Panc1 (cell line): ENCODE results near the gene CPA3. TPM values are rescaled to one million over a fixed set of nuclear protein-coding genes. Genes with fewer than 3 reads are reported as not detected.

ENCODE experiments used
- ATAC-seq: fragments of 200-7000 bp; cut with Tn5 transposase; 2 replicates; pipeline ENCODE4 v1.9.1; 2020; ENCODE audit warnings: mild to moderate bottlenecking, moderate library complexity
- BruUV-seq: library from RNA; stranded (reverse); fragments of 400-500 nt; replicated peaks from 2 replicates; lab custom pipeline; 2021; lab: Mats Ljungman, UMichigan
- CTCF ChIA-PET: fragments of 300-600 bp; sonication (Branson Sonifier 250); formaldehyde crosslinking; loops from one replicate; lab custom pipeline; 2022; ENCODE audit warnings: antibody characterized with exemption; lab: Charles Lee
- POLR2A ChIA-PET: fragments of 300-600 bp; sonication (Branson Sonifier 250); formaldehyde crosslinking; loops from one replicate; lab custom pipeline; 2022; ENCODE audit warnings: antibody characterized with exemption; lab: Charles Lee
- DNase-seq: peaks from one replicate; pipeline ENCODE4 v3.0.0-alpha.2; 2010; ENCODE audit warnings: low read depth, low spot score
- H3K27ac ChIP-seq: 2 replicates; pipeline ENCODE4 v1.5.1; 2011; ENCODE audit warnings: mild to moderate bottlenecking, low read length, inconsistent platforms
- H3K27me3 ChIP-seq: fragments of 200-500 bp; sonication (Bioruptor generic); 2 replicates; pipeline ENCODE4 v1.6.0; 2014; ENCODE audit warnings: low read length, inconsistent platforms; ENCODE audit not compliant: control insufficient read depth, insufficient read depth
- H3K36me3 ChIP-seq: fragments of 200-500 bp; sonication (Bioruptor generic); 2 replicates; pipeline ENCODE4 v1.5.1; 2014; ENCODE audit warnings: inconsistent platforms, mild to moderate bottlenecking, low read length, moderate library complexity; ENCODE audit not compliant: control insufficient read depth, insufficient read depth
- H3K4me1 ChIP-seq: 2 replicates; pipeline ENCODE4 v1.5.1; 2011; ENCODE audit warnings: inconsistent platforms, mild to moderate bottlenecking, low read length, moderate library complexity; ENCODE audit not compliant: control insufficient read depth, insufficient read depth
- H3K4me3 ChIP-seq, 2 experiments: 2 replicates each; pipeline ENCODE4 v1.5.1; 2011 to 2012; ENCODE audit warnings: low read depth in 2 of 2, low read length in 2 of 2, mild to moderate bottlenecking in 2 of 2, inconsistent platforms in 1 of 2, moderate library complexity in 1 of 2
- H3K9me3 ChIP-seq: fragments of 200-500 bp; sonication (Bioruptor generic); 2 replicates; pipeline ENCODE4 v1.5.1; 2014; ENCODE audit warnings: low read depth, mild to moderate bottlenecking, inconsistent platforms, low read length, moderate library complexity; ENCODE audit not compliant: control insufficient read depth, insufficient read depth
- CTCF ChIP-seq: fragments of 450-650 bp; IDR thresholded peaks from 2 replicates; pipeline ENCODE4 v1.5.1; 2017; ENCODE audit warnings: mild to moderate bottlenecking
- POLR2AphosphoS5 ChIP-seq: IDR thresholded peaks from 2 replicates; pipeline ENCODE4 v1.6.1; 2012; ENCODE audit warnings: mild to moderate bottlenecking, low read depth, low read length, moderate library complexity
- REST ChIP-seq, 2 experiments: IDR thresholded peaks; 2 replicates each; pipeline ENCODE4 v1.6.1; 2011 to 2012; ENCODE audit warnings: low read depth in 2 of 2, control low read depth in 1 of 2, low read length in 1 of 2, mild to moderate bottlenecking in 1 of 2, moderate library complexity in 1 of 2; ENCODE audit not compliant: insufficient read depth in 1 of 2
- SIN3A ChIP-seq: IDR thresholded peaks from 2 replicates; pipeline ENCODE4 v1.6.1; 2012; ENCODE audit warnings: low read depth, mild to moderate bottlenecking, low read length, moderate library complexity, borderline replicate concordance; ENCODE audit not compliant: insufficient read depth
- TCF7L2 ChIP-seq: IDR thresholded peaks from 2 replicates; pipeline ENCODE4 v1.6.1; 2011; ENCODE audit warnings: mild to moderate bottlenecking, low read depth, low read length, inconsistent platforms
- in situ Hi-C: cut with HindIII; loops from 2 replicates; pipeline ENCODE4 v1.10.0; 2016; ENCODE audit warnings: low sequenced_read_pairs, low pct_unique_long_range_greater_than_20kb
- intact Hi-C: fragments of 100-400 bp; cut with micrococcal nuclease; formaldehyde crosslinking; loops from one replicate; pipeline ENCODE4 v1.10.0; 2022; ENCODE audit not compliant: unreplicated experiment
- total RNA-seq: library from RNA; stranded (reverse); gene quantifications from one replicate; pipeline ENCODE4 v1.2.1, GENCODE V29; 2021; ENCODE audit not compliant: unreplicated experiment

Gene CPA3
- total RNA-seq, 1 experiment from 2014 or later = not detected

DNA sequence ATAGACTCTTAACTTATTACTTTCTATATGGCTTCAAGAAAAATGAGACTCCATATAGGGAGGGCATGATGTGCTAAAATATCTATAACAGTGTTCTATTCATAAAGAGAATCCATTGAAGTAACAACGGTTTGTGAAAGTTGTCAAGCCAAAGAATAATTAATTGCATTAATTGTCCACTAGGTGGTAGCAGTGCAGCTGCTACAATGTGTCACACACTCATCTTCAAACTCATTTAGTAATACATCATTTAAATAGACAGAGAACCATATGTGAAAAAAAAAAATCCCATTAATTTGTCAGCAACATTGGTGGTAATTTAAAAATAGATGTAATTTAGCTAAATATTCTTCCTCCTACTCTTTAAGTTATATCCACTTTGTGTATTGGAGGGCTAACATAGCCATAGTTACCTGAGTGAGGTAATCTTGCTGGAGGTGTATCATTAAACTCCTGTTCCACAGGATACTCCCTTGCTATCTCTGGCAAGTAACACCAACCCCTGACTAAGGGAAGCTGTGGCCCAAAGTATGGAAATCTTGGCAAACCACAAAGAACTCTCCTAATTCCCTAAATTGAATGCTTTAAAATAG, 3.7 kb upstream of the CPA3 start:
- in situ Hi-C loops = no loop called here
- ATAC-seq (peak; percentile 77), DNase-seq (peak; percentile 15)
- Histone ChIP-seq H3K27me3 (peaks cover 23% of the 10 kb centered on the region), H3K36me3 (no peaks in the 10 kb centered on the region), H3K4me3 (no peak overlapping the region), H3K4me1 (no peaks in the 10 kb centered on the region), H3K27ac (no peak overlapping the region), H3K9me3 (no peaks in the 10 kb centered on the region)
- TF ChIP-seq SIN3A (no peak), POLR2AphosphoS5 (no peak), CTCF (peak; percentile 78; the same call in 1 of the 2 replicates)
- POLR2A ChIA-PET = no interaction called here
- intact Hi-C loops = loop anchor here (1.0 kb wide), 1 partner anchor 82 kb away; no protein-coding TSS in a partner anchor
- CTCF ChIA-PET = interaction anchor here (0.6 to 1.4 kb wide), 4 partner anchors 82 to 460 kb away, joined by 3 to 4 read pairs (median 3); no protein-coding TSS in a partner anchor
- BruUV-seq = no TSS peak

DNA sequence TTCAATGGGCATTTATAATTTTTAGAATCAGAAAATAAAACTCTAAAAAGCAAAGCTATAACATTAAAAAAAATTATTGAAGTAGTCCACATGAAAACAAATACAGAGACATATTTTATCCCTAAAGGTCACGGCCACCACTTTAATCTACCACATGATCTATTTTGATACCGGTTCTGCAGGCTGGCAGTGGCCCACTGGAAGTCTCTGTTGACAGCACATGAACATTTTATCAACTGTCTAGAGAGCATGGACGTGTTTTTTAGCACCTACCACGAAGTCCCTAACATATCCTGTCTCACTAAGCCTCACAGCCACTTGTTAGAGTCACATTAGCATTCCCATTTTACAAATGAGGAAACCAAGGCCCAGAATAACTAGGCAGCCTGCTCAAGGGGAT, 1.8 kb upstream of the CPA3 start:
- Histone ChIP-seq H3K27ac (no peak overlapping the region), H3K4me1 (no peaks in the 10 kb centered on the region), H3K36me3 (no peaks in the 10 kb centered on the region), H3K9me3 (no peaks in the 10 kb centered on the region), H3K27me3 (peaks cover 23% of the 10 kb centered on the region), H3K4me3 (no peak overlapping the region)
- in situ Hi-C loops (no loop called here), intact Hi-C loops (no loop called here)
- BruUV-seq = no TSS peak
- POLR2A ChIA-PET = no interaction called here
- CTCF ChIA-PET = interaction anchor here (0.7 kb wide), 1 partner anchor 7 kb away, joined by 3 read pairs; no protein-coding TSS in a partner anchor
- no peak for TF ChIP-seq SIN3A
- TF ChIP-seq POLR2AphosphoS5 = no peak
- no peak for TF ChIP-seq CTCF
- TF ChIP-seq REST (IDR thresholded peaks at IDR 0.05; ENCODE audit: insufficient read depth in 1 of 2, low read depth in 2 of 2, low read length in 1 of 2) = no peak
- no peak for TF ChIP-seq TCF7L2
- DNase-seq (no peak), ATAC-seq (no peak)
